GM12865 (cell line): ENCODE results near the gene FRMD4A.

ENCODE experiments used
- DNase-seq: peaks from one replicate; pipeline ENCODE4 v3.0.0; 2010; ENCODE audit warnings: low read depth
- H3K4me3 ChIP-seq: 2 replicates; pipeline ENCODE4 v1.5.1; 2011; ENCODE audit warnings: mild to moderate bottlenecking, low read depth, low read length, control low read depth
- TF ChIP-seq, protein P1 (sequence below): IDR thresholded peaks from 2 replicates; pipeline ENCODE4 v1.5.1; 2011; ENCODE audit warnings: low read length, control low read depth, low read depth, inconsistent platforms; ENCODE audit not compliant: insufficient read depth; ENCODE audit errors: missing control alignments

FRMD4A gene

DNA sequence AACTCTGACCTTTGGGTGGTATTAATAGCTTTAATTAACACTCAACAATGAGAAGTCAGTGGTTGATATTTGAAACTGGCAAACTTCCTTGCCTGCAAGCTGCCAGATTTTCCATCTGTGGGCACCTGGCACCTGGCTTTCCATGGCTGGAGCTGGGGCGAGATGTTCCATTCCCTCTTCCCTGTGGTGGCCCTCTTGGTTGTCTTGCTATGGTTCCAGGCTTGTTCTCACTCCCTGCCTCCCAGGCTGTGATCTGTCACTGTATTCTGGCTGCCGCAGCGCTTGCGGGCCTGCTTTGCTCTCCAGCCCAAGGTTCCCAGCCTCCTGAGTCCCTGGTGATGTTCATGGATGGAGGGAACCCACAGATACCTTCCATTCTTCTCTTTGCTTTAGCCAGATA, 201.0 kb downstream of the FRMD4A start:
- H3K4me3 ChIP-seq = no peak overlapping the region
- TF ChIP-seq, protein P1, sequence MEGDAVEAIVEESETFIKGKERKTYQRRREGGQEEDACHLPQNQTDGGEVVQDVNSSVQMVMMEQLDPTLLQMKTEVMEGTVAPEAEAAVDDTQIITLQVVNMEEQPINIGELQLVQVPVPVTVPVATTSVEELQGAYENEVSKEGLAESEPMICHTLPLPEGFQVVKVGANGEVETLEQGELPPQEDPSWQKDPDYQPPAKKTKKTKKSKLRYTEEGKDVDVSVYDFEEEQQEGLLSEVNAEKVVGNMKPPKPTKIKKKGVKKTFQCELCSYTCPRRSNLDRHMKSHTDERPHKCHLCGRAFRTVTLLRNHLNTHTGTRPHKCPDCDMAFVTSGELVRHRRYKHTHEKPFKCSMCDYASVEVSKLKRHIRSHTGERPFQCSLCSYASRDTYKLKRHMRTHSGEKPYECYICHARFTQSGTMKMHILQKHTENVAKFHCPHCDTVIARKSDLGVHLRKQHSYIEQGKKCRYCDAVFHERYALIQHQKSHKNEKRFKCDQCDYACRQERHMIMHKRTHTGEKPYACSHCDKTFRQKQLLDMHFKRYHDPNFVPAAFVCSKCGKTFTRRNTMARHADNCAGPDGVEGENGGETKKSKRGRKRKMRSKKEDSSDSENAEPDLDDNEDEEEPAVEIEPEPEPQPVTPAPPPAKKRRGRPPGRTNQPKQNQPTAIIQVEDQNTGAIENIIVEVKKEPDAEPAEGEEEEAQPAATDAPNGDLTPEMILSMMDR = no peak
- no peak for DNase-seq

DNA sequence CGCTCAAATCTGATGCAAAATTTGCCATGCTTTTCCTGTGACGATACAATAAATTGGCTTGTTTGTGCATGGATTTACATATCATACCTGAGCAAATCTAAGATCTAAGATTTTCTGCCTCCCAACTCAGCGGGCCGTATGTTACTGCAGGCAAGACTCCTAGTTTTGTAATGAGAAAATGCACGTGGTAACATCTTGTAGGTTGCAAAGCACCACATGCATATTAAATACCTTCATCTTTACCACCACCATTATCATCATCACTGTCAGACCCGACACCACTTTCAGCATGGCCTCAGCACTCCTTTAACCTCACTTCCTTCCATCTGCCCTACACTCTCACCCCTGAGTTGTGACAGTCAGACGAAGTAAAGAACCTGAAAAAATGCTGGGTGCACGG, 202.2 kb downstream of the FRMD4A start:
- TF ChIP-seq, protein P1 = no peak
- no peak for DNase-seq
- H3K4me3 ChIP-seq = no peak overlapping the region

DNA sequence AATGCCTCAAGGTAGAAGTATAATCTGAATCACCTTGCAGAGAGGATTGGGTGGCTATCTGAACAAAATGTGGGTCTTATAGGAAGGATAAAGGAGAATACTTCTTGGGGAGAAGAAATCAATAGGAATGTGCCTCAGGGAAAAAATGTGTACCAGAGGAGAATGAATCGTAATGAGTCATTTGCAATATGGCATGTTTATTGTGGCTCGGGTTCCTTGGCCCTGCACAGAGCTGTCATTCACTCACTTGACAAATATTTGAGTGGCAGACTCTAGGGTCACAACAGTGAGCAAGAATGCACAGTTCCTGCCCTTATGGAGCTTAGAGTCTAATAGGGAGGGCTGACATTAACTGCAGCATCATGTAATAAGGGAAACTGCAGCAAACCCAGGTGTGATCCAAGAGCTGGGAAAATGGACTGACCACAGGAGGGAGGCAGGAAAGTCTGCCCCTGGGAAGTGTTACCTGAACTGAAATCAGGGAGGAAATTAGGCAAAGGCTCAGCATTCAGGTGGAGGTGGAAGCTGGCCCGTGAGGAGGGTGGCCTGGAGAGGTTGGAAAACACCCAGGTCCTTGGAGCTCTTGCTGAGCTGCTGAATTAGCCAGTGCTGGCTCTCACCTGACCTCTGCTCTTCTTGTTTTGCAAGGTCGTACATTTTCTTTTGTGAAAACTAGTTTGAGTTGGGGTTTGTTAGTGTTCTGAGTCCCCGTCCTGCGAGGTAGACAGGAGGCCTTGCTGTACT, 203.9 kb downstream of the FRMD4A start:
- TF ChIP-seq, protein P1 = no peak
- no peak for DNase-seq
- no peak overlapping the region for H3K4me3 ChIP-seq

DNA sequence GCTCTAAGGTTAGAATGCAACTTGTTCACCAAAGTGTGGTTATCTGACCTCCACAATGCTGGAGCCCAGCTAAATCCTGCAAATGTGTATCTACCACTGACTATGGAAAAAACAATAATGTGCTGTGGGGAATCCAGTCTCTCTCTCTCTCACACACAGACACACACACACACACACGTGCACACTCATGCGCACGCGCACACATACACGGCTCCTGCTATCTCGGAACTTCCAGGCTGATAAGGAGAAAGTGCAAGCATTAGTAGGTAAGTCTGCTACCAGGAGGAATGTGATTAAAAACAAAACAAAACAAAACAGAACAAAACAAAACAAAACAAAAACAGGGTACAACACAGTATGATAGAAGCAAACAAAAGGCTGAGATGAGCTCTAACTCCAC, 205.2 kb downstream of the FRMD4A start:
- TF ChIP-seq, protein P1 = no peak
- no peak overlapping the region for H3K4me3 ChIP-seq
- no peak for DNase-seq

DNA sequence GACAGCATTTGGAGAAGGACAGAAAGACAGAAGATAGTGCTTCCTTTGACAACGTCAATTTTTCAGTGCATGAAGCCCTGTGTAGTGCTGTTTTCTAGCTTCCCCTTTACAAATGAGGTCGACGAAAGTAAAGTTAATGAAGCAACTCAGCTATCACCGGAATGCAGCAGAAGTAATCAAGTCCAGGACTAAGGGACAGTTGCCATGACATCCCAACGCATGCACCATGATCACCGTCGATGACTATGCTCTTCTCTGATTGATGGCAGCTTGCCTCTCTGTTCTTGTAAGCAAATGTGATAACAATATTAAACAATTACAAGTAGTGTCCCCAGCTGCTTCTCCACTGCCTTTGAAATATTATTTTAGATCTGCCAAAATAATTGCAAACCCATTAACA, 205.8 kb downstream of the FRMD4A start:
- TF ChIP-seq, protein P1 = no peak
- H3K4me3 ChIP-seq = no peak overlapping the region
- no peak for DNase-seq

DNA sequence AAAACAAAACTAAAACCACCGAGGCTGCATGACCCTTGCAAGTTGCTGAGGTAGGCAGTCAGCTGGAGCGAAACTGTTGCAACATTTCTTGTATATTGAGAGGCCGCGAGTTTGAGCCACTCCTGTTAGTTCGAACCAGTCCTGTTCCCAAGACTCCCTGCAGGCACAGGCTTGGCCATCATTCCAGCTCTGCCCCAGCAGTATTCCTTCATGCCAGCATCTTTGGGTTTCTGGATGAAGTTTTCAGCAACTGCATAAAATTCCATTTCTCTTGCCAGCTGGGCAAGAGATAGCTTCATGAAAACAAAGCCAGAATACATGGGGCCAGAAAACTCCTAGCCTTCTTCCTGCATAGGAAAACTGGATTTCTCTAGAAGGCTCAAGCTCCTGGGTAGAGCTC, 207.6 kb downstream of the FRMD4A start:
- TF ChIP-seq, protein P1 = no peak
- DNase-seq = no peak
- H3K4me3 ChIP-seq = no peak overlapping the region

DNA sequence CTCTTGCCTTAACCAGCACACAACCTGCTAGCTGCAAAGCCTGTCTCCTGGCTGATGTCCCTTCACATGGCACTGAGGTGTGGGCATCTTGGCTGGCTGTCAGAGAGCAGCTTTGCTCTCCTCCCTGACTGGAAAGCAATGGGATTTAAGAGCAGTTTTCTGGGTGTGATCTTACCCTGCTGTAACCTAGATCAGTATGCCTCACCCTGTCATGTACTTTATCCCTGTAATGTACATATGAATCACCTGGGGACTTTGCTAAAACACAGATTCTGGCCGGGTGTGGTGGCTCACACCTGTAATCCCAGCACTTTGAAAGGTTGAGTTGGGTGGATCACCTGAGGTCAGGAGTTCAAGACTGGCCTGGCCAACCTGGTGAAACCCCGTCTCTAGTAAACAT, 209.9 kb downstream of the FRMD4A start:
- no peak for DNase-seq
- TF ChIP-seq, protein P1 = no peak
- H3K4me3 ChIP-seq = no peak overlapping the region
